ENCODE results near the gene BARX1. TPM values are rescaled to one million over a fixed set of nuclear protein-coding genes. Genes with fewer than 3 reads are reported as not detected.
"Not testable (repeated sequence)": the region's sequence is repeated elsewhere in the genome, so short reads cannot be mapped to it uniquely, and the experiment has no call there.

The BARX1 gene
- total RNA-seq, 4 donors from 2014 or later = 0.28 to 0.67 TPM; not detected in 2

- no peak for TF ChIP-seq CTCF (IDR thresholded peaks at IDR 0.05)
- no peak for TF ChIP-seq POLR2A (IDR thresholded peaks at IDR 0.05)
- DNase-seq = no peak
- H3K4me1 ChIP-seq = peaks cover 0 to 4% of the 10 kb centered on the region in 2 donors
- H3K27me3 ChIP-seq = peaks cover 0 to 19% of the 10 kb centered on the region in 2 donors
- no peak overlapping the region for H3K4me3 ChIP-seq
- H3K9me3 ChIP-seq = no peaks in the 10 kb centered on the region
- H3K36me3 ChIP-seq = no peaks in the 10 kb centered on the region
- no peak overlapping the region for H3K27ac ChIP-seq
- intact Hi-C loops (cut with DNase I; ENCODE audit: low total_unique reads) = no loop called here
These were observed 13.7 kb downstream of the BARX1 start for GRCh38 chr9:93941493-93941892.

GRCh38 chr9:93940951-93941350 lies 14.2 kb downstream of the BARX1 start:
- intact Hi-C loops (cut with DNase I; ENCODE audit: low total_unique reads) = no loop called here

GRCh38 chr9:93939589-93939988 lies 15.6 kb downstream of the BARX1 start:
- H3K36me3 ChIP-seq; H3K27ac ChIP-seq; H3K27me3 ChIP-seq; H3K4me3 ChIP-seq; DNase-seq; H3K4me1 ChIP-seq; H3K9me3 ChIP-seq; intact Hi-C loops (cut with DNase I; ENCODE audit: low total_unique reads): not testable (repeated sequence)

More at GRCh38 chr9:93940951-93941350, 14.2 kb downstream of the BARX1 start:
- Histone ChIP-seq H3K4me1 (peaks cover 0 to 4% of the 10 kb centered on the region in 2 donors), H3K27me3 (peaks cover 0 to 14% of the 10 kb centered on the region in 2 donors), H3K9me3 (no peaks in the 10 kb centered on the region), H3K4me3 (no peak overlapping the region), H3K27ac (no peak overlapping the region), H3K36me3 (no peaks in the 10 kb centered on the region)
- TF ChIP-seq POLR2A (IDR thresholded peaks at IDR 0.05) = no peak
- no peak for TF ChIP-seq CTCF (IDR thresholded peaks at IDR 0.05)
- DNase-seq = no peak

- no peak overlapping the region for H3K4me3 ChIP-seq
- no peaks in the 10 kb centered on the region for H3K4me1 ChIP-seq
- intact Hi-C loops (cut with DNase I; ENCODE audit: low total_unique reads) = no loop called here
- H3K27ac ChIP-seq = no peak overlapping the region
- H3K36me3 ChIP-seq = no peaks in the 10 kb centered on the region
- H3K27me3 ChIP-seq = no peaks in the 10 kb centered on the region
- no peaks in the 10 kb centered on the region for H3K9me3 ChIP-seq
- TF ChIP-seq POLR2A (IDR thresholded peaks at IDR 0.05) = no peak
- TF ChIP-seq CTCF (IDR thresholded peaks at IDR 0.05) = no peak
- no peak for DNase-seq
These were observed 18.0 kb downstream of the BARX1 start for GRCh38 chr9:93937193-93937592.

- Histone ChIP-seq H3K27ac (no peak overlapping the region), H3K9me3 (no peaks in the 10 kb centered on the region), H3K4me3 (no peak overlapping the region), H3K4me1 (no peaks in the 10 kb centered on the region), H3K36me3 (no peaks in the 10 kb centered on the region), H3K27me3 (no peaks in the 10 kb centered on the region)
- no peak for DNase-seq
- intact Hi-C loops (cut with DNase I; ENCODE audit: low total_unique reads) = no loop called here
- no peak for TF ChIP-seq POLR2A (IDR thresholded peaks at IDR 0.05)
- TF ChIP-seq CTCF (IDR thresholded peaks at IDR 0.05) = no peak
These were observed 23.2 kb downstream of the BARX1 start for GRCh38 chr9:93931905-93932304.

GRCh38 chr9:93930070-93930469 lies 25.1 kb downstream of the BARX1 start:
- intact Hi-C loops (cut with DNase I; ENCODE audit: low total_unique reads) = no loop called here
- H3K4me3 ChIP-seq = no peak overlapping the region
- H3K36me3 ChIP-seq = no peaks in the 10 kb centered on the region
- no peak for DNase-seq
- no peak overlapping the region for H3K27ac ChIP-seq
- no peaks in the 10 kb centered on the region for H3K9me3 ChIP-seq
- TF ChIP-seq POLR2A (IDR thresholded peaks at IDR 0.05) (no peak), CTCF (IDR thresholded peaks at IDR 0.05) (no peak)
- no peaks in the 10 kb centered on the region for H3K4me1 ChIP-seq
- H3K27me3 ChIP-seq = no peaks in the 10 kb centered on the region
